Fibroblast of lung (primary cell): ENCODE results near the gene LAMA4. TPM values are rescaled to one million over a fixed set of nuclear protein-coding genes. Genes with fewer than 3 reads are reported as not detected.

ENCODE experiments used
- DNase-seq, 2 donors: peaks; one replicate each; pipeline versions ENCODE4 v3.0.0 to v3.0.0-alpha.2; 2010; ENCODE audit warnings: low read depth in 2 of 2
- H2AFZ ChIP-seq: 2 replicates; pipeline ENCODE4 v1.5.1; 2012; ENCODE audit warnings: low read length, control low read depth, inconsistent platforms
- H3K27ac ChIP-seq: 2 replicates; pipeline ENCODE4 v1.5.1; 2011; ENCODE audit warnings: low read length, control low read depth; ENCODE audit not compliant: insufficient read depth
- H3K27me3 ChIP-seq: 2 replicates; pipeline ENCODE4 v1.5.1; 2011; ENCODE audit warnings: mild to moderate bottlenecking, low read length; ENCODE audit not compliant: control insufficient read depth, insufficient read depth
- H3K36me3 ChIP-seq: 2 replicates; pipeline ENCODE4 v1.5.1; 2011; ENCODE audit warnings: low read length; ENCODE audit not compliant: control insufficient read depth, insufficient read depth
- H3K4me1 ChIP-seq: 2 replicates; pipeline ENCODE4 v1.5.1; 2011; ENCODE audit warnings: low read length; ENCODE audit not compliant: control insufficient read depth, insufficient read depth; ENCODE audit errors: extremely low read depth
- H3K4me2 ChIP-seq: 2 replicates; pipeline ENCODE4 v1.5.1; 2011; ENCODE audit warnings: low read length, control low read depth; ENCODE audit not compliant: insufficient read depth; ENCODE audit errors: extremely low read depth
- H3K4me3 ChIP-seq, 4 experiments: fragments of 200-600 bp in 1 of 4; sonication (generic) in 1 of 4; replicated peaks in 1 of 4; 2 replicates each; pipeline ENCODE4 v1.5.1; 2011 to 2016; ENCODE audit warnings: low read length in 4 of 4, low read depth in 3 of 4, mild to moderate bottlenecking in 3 of 4, control low read depth in 2 of 4, inconsistent platforms in 1 of 4, mixed read lengths in 1 of 4; ENCODE audit not compliant: insufficient read depth in 1 of 4; ENCODE audit errors: control extremely low read depth in 1 of 4
- H3K79me2 ChIP-seq: 2 replicates; pipeline ENCODE4 v1.5.1; 2012; ENCODE audit warnings: mild to moderate bottlenecking, low read length, inconsistent platforms; ENCODE audit not compliant: control insufficient read depth, insufficient read depth
- H3K9ac ChIP-seq: 2 replicates; pipeline ENCODE4 v1.5.1; 2011; ENCODE audit warnings: mild to moderate bottlenecking, low read length, control low read depth; ENCODE audit not compliant: insufficient read depth
- H3K9me3 ChIP-seq: 2 replicates; pipeline ENCODE4 v1.5.1; 2012; ENCODE audit warnings: low read depth, low read length; ENCODE audit not compliant: control insufficient read depth, insufficient read depth
- H4K20me1 ChIP-seq: 2 replicates; pipeline ENCODE4 v1.5.1; 2011; ENCODE audit warnings: low read length; ENCODE audit not compliant: control insufficient read depth, insufficient read depth; ENCODE audit errors: extremely low read depth
- CTCF ChIP-seq, 2 donors: IDR thresholded peaks in 1 of 2; conservative IDR thresholded peaks in 1 of 2; 1 replicate in 1 of 2; 2 replicates in 1 of 2; pipeline ENCODE4 v1.5.1; 2011 to 2012; ENCODE audit warnings: low read length in 2 of 2, control low read depth in 1 of 2, inconsistent platforms in 1 of 2, low read depth in 1 of 2, mild to moderate bottlenecking in 1 of 2
- EZH2 ChIP-seq: IDR thresholded peaks from 2 replicates; pipeline ENCODE4 v1.5.1; 2012; ENCODE audit warnings: low read length, control low read depth, mild to moderate bottlenecking; ENCODE audit errors: missing control alignments
- polyA plus RNA-seq, 2 donors: library from polyadenylated mRNA; depleted of rRNA in 1 of 2; stranded (reverse) in 1 of 2; unstranded in 1 of 2; fragments of >200 nt; gene quantifications; 2 replicates each; pipeline ENCODE4 v1.2.1, GENCODE V29; 2011 to 2012; ENCODE audit warnings: missing spikeins in 1 of 2
- total RNA-seq: library from RNA; depleted of rRNA; stranded (reverse); fragments of >200 nt; gene quantifications from 2 replicates; pipeline ENCODE4 v1.2.1, GENCODE V29; 2014

LAMA4 gene
- total and polyA plus RNA-seq, 2 donors (not counting 1 experiment from before 2014, with no cell fraction given): 636 to 662 TPM

GRCh38 chr6:112234601-112235000, 19.8 kb downstream of the LAMA4 start:
- H3K36me3 ChIP-seq: no peaks in the 10 kb centered on the region
- no peak overlapping the region for H3K4me3 ChIP-seq
- H3K9ac ChIP-seq: no peak overlapping the region
- no peaks in the 10 kb centered on the region for H3K27me3 ChIP-seq
- TF ChIP-seq CTCF (conservative IDR thresholded peaks at IDR 0.05 in 1 of 2, IDR thresholded peaks at IDR 0.05 in 1 of 2; ENCODE audit: low read depth in 1 of 2, low read length in 2 of 2) (no peak), EZH2 (no peak)
- peak overlapping the region; percentile 65 for H3K4me2 ChIP-seq
- H3K4me1 ChIP-seq: peaks cover 42% of the 10 kb centered on the region
- no peaks in the 10 kb centered on the region for H4K20me1 ChIP-seq
- peak; percentile 71 to 80 for DNase-seq
- no peaks in the 10 kb centered on the region for H3K9me3 ChIP-seq
- peaks cover 53% of the 10 kb centered on the region for H3K79me2 ChIP-seq
- H2AFZ ChIP-seq: no peak overlapping the region
- H3K27ac ChIP-seq: peak overlapping the region; percentile 79

GRCh38 chr6:112233847-112234246, 20.5 kb downstream of the LAMA4 start:
- Histone ChIP-seq H3K27me3 (no peaks in the 10 kb centered on the region), H3K4me3 (no peak overlapping the region), H3K9ac (no peak overlapping the region), H3K4me2 (peak overlapping the region; percentile 65), H4K20me1 (no peaks in the 10 kb centered on the region), H3K36me3 (no peaks in the 10 kb centered on the region), H3K4me1 (peaks cover 43% of the 10 kb centered on the region), H3K79me2 (peaks cover 54% of the 10 kb centered on the region), H3K9me3 (no peaks in the 10 kb centered on the region), H3K27ac (peak overlapping the region; percentile 79), H2AFZ (no peak overlapping the region)
- peak; percentile 84 to 97 for DNase-seq
- TF ChIP-seq CTCF (conservative IDR thresholded peaks at IDR 0.05 in 1 of 2, IDR thresholded peaks at IDR 0.05 in 1 of 2; ENCODE audit: low read depth in 1 of 2, low read length in 2 of 2) (no peak), EZH2 (no peak)

- peak overlapping the region in 1 of 4 experiments; percentile 5 for H3K4me3 ChIP-seq
- H3K79me2 ChIP-seq: peaks cover 61% of the 10 kb centered on the region
- no peaks in the 10 kb centered on the region for H3K9me3 ChIP-seq
- peak overlapping the region; percentile 79 for H3K27ac ChIP-seq
- H3K9ac ChIP-seq: no peak overlapping the region
- TF ChIP-seq CTCF (conservative IDR thresholded peaks at IDR 0.05 in 1 of 2, IDR thresholded peaks at IDR 0.05 in 1 of 2; ENCODE audit: low read depth in 1 of 2, low read length in 2 of 2) (no peak), EZH2 (no peak)
- H4K20me1 ChIP-seq: no peaks in the 10 kb centered on the region
- no peak overlapping the region for H2AFZ ChIP-seq
- peak overlapping the region; percentile 60 for H3K4me2 ChIP-seq
- peak; percentile 91 to 98 for DNase-seq
- H3K27me3 ChIP-seq: no peaks in the 10 kb centered on the region
- peaks cover 44% of the 10 kb centered on the region for H3K4me1 ChIP-seq
- H3K36me3 ChIP-seq: no peaks in the 10 kb centered on the region
These were observed 21.5 kb downstream of the LAMA4 start for GRCh38 chr6:112232845-112233256.
